Adrenal gland (tissue), 12 donors: ENCODE data around the gene FAM227B. TPM values are rescaled to one million over a fixed set of nuclear protein-coding genes. Genes with fewer than 3 reads are reported as not detected.

Source experiments
- DNase-seq, 7 donors: peaks; one replicate each; pipeline ENCODE4 v3.0.0-alpha.2; 2019 to 2020
- H3K27ac ChIP-seq, 5 donors: fragments of 200-600 bp; sonication (generic) in 4 of 5; 1 replicate in 3 of 5; 2 replicates in 2 of 5; pipeline versions ENCODE4 v1.5.1 to v1.8.0; 2016 to 2020; ENCODE audit warnings: mild to moderate bottlenecking in 1 of 5
- H3K27me3 ChIP-seq: fragments of 200-600 bp; 2 replicates; pipeline ENCODE4 v1.8.0; 2021
- H3K36me3 ChIP-seq, 2 donors: fragments of 200-600 bp; replicated peaks in 1 of 2; 1 replicate in 1 of 2; 2 replicates in 1 of 2; pipeline versions ENCODE4 v1.5.1 to v1.8.0; 2018 to 2022
- H3K4me1 ChIP-seq, 2 donors: fragments of 200-600 bp; replicated peaks in 1 of 2; 1 replicate in 1 of 2; 2 replicates in 1 of 2; pipeline versions ENCODE4 v1.5.1 to v1.8.0; 2018 to 2021
- H3K4me3 ChIP-seq, 4 donors: fragments of 200-600 bp; sonication (generic) in 3 of 4; one replicate each; pipeline ENCODE4 v1.5.1; 2016 to 2018
- H3K9me3 ChIP-seq, 3 donors: fragments of 200-600 bp; sonication (generic) in 1 of 3; replicated peaks in 1 of 3; 1 replicate in 2 of 3; 2 replicates in 1 of 3; pipeline versions ENCODE4 v1.5.1 to v1.8.0; 2016 to 2021
- CTCF ChIP-seq, 6 experiments: fragments of 450-650 bp in 4 of 6; fragments of 200-600 bp in 2 of 6; sonication (generic) in 1 of 6; IDR thresholded peaks; 1 replicate in 5 of 6; 2 replicates in 1 of 6; pipeline versions ENCODE4 v1.5.1 to v1.8.0; 2016 to 2021; ENCODE audit warnings: antibody characterized with exemption in 6 of 6, mild to moderate bottlenecking in 2 of 6, moderate library complexity in 1 of 6
- POLR2A ChIP-seq, 2 donors: fragments of 450-650 bp; IDR thresholded peaks; one replicate each; pipeline ENCODE4 v1.6.1; 2017; ENCODE audit warnings: antibody characterized with exemption in 2 of 2, mild to moderate bottlenecking in 2 of 2, moderate library complexity in 1 of 2
- WGBS, 4 donors: extraction: QIAGEN DNeasy Blood & Tissue Kit in 2 of 4; methylation state at CpG; one replicate each; pipeline versions ENCODE4 v1.1.5 to v1.1.7; 2013 to 2017; 5-methylcytosine and 5-hydroxymethylcytosine counted together
- intact Hi-C, 2 donors: fragments of 100-400 bp; cut with DNase I; formaldehyde crosslinking; loops; one replicate each; pipeline versions ENCODE4 v1.14.1 to v1.15.0; 2022 to 2023
- polyA plus RNA-seq, 3 donors: library from polyadenylated mRNA; stranded (reverse); fragments of 200-250 nt in 2 of 3; fragments of 350-450 nt in 1 of 3; fragmentation: Illumina TruSeq in 1 of 3; extraction: RNeasy Lipid Tissue Mini Kit (QIAGEN cat#74804) in 1 of 3; gene quantifications; one replicate each; pipeline ENCODE4 v1.2.3, GENCODE V29; 2013 to 2014
- total RNA-seq, 9 donors: library from RNA; depleted of rRNA in 4 of 9; stranded (reverse); fragments of >200 nt in 4 of 9; fragments of 120-200 nt in 1 of 9; fragmentation: NEBNext Ultra II Directional in 1 of 9; extraction: Animal tissue kit (Norgen Biotek cat#: 25700) in 1 of 9; gene quantifications; one replicate each; pipeline versions ENCODE4 v1.1.0 to v1.2.4, GENCODE V29; 2013 to 2023
- donor health status: healthy with polysubstance abuse.
- donor health status: Bipolar disorder and iron deficiency.
- donor health status: DM: yes; HTN: yes; CAD: no.
- donor health status: DM: no; HTN: no; CAD: no.
- donor health status: DM: no; HTN: no; CAD: no.
- donor health status: DM: yes; HTN: yes; CAD: no.

FAM227B gene
- total and polyA plus RNA-seq, 12 donors = 1.4 to 20.4 (median 8.4) TPM

- WGBS, 4 donors = 65 to 81% (median 78%) methylated on average over 2 of the region's 2 CpGs
- H3K36me3 ChIP-seq = no peaks in the 10 kb centered on the region
- no peak for DNase-seq
- intact Hi-C loops = no loop called here
- no peaks in the 10 kb centered on the region for H3K27me3 ChIP-seq
- H3K9me3 ChIP-seq = no peaks in the 10 kb centered on the region
- H3K4me1 ChIP-seq = no peaks in the 10 kb centered on the region
- H3K27ac ChIP-seq = no peak overlapping the region
- TF ChIP-seq POLR2A (IDR thresholded peaks at IDR 0.05) (no peak), CTCF (IDR thresholded peaks at IDR 0.05) (no peak)
- no peak overlapping the region for H3K4me3 ChIP-seq
These were observed 152.2 kb downstream of the FAM227B start for GRCh38 chr15:49468481-49468839.

- no peaks in the 10 kb centered on the region for H3K36me3 ChIP-seq
- DNase-seq = no peak
- H3K27ac ChIP-seq = no peak overlapping the region
- no peak for TF ChIP-seq POLR2A (IDR thresholded peaks at IDR 0.05)
- TF ChIP-seq CTCF (IDR thresholded peaks at IDR 0.05) = no peak
- WGBS, 4 donors = 69 to 75% (median 72%) methylated on average over 3 of the region's 3 CpGs
- intact Hi-C loops = no loop called here
- no peaks in the 10 kb centered on the region for H3K9me3 ChIP-seq
- no peaks in the 10 kb centered on the region for H3K27me3 ChIP-seq
- H3K4me3 ChIP-seq = no peak overlapping the region
- H3K4me1 ChIP-seq = no peaks in the 10 kb centered on the region
These were observed 152.7 kb downstream of the FAM227B start for GRCh38 chr15:49467746-49468480.

GRCh38 chr15:49466119-49466518 is 154.5 kb downstream of the FAM227B start:
- H3K27me3 ChIP-seq = no peaks in the 10 kb centered on the region
- H3K36me3 ChIP-seq = no peaks in the 10 kb centered on the region
- no peak for TF ChIP-seq CTCF (IDR thresholded peaks at IDR 0.05)
- TF ChIP-seq POLR2A (IDR thresholded peaks at IDR 0.05) = no peak
- no peaks in the 10 kb centered on the region for H3K4me1 ChIP-seq
- 73 to 92% (median 88%) methylated on average over 1 of the region's 1 CpG for WGBS, 4 donors
- no peak for DNase-seq
- intact Hi-C loops = no loop called here
- no peak overlapping the region for H3K4me3 ChIP-seq
- H3K27ac ChIP-seq = no peak overlapping the region
- H3K9me3 ChIP-seq = no peaks in the 10 kb centered on the region

GRCh38 chr15:49464522-49464921 is 156.1 kb downstream of the FAM227B start:
- H3K27ac ChIP-seq = no peak overlapping the region
- H3K4me3 ChIP-seq = no peak overlapping the region
- no peaks in the 10 kb centered on the region for H3K27me3 ChIP-seq
- TF ChIP-seq POLR2A (IDR thresholded peaks at IDR 0.05) = no peak
- no peak for TF ChIP-seq CTCF (IDR thresholded peaks at IDR 0.05)
- no peaks in the 10 kb centered on the region for H3K9me3 ChIP-seq
- H3K4me1 ChIP-seq = no peaks in the 10 kb centered on the region
- WGBS, 4 donors = 73 to 87% (median 80%) methylated on average over 3 of the region's 3 CpGs
- H3K36me3 ChIP-seq = no peaks in the 10 kb centered on the region
- intact Hi-C loops = no loop called here
- no peak for DNase-seq
